Gastroesophageal sphincter (tissue), 4 donors: ENCODE data around the gene PTPRU. TPM values are rescaled to one million over a fixed set of nuclear protein-coding genes. Genes with fewer than 3 reads are reported as not detected.

Source experiments
- ATAC-seq: fragments of 150-250 bp; one replicate; pipeline ENCODE4 v1.9.1; 2016; ENCODE audit warnings: mild to moderate bottlenecking, moderate library complexity
- H3K27ac ChIP-seq, 4 donors: fragments of 200-600 bp; sonication (generic) in 3 of 4; 1 replicate in 3 of 4; 2 replicates in 1 of 4; pipeline ENCODE4 v1.5.1; 2016 to 2019
- H3K27me3 ChIP-seq: fragments of 200-600 bp; sonication (generic); one replicate; pipeline ENCODE4 v1.5.1; 2019
- H3K36me3 ChIP-seq, 2 donors: fragments of 200-600 bp; sonication (generic); one replicate each; pipeline ENCODE4 v1.5.1; 2019; ENCODE audit warnings: control low read depth in 1 of 2
- H3K4me1 ChIP-seq, 3 donors: fragments of 200-600 bp; sonication (generic); 1 replicate in 2 of 3; 2 replicates in 1 of 3; pipeline ENCODE4 v1.5.1; 2016 to 2019; ENCODE audit warnings: control low read depth in 2 of 3
- H3K4me3 ChIP-seq, 2 donors: fragments of 200-600 bp; sonication (generic); one replicate each; pipeline ENCODE4 v1.5.1; 2019; ENCODE audit warnings: mild to moderate bottlenecking in 1 of 2, moderate library complexity in 1 of 2
- H3K9me3 ChIP-seq, 3 donors: fragments of 200-600 bp; sonication (generic); one replicate each; pipeline ENCODE4 v1.5.1; 2017 to 2019; ENCODE audit warnings: control low read depth in 2 of 3
- CTCF ChIP-seq, 4 experiments: fragments of 200-600 bp in 2 of 4; fragments of 450-650 bp in 2 of 4; sonication (generic) in 1 of 4; IDR thresholded peaks; one replicate each; pipeline ENCODE4 v1.5.1; 2017 to 2019; ENCODE audit warnings: antibody characterized with exemption in 4 of 4, mild to moderate bottlenecking in 2 of 4, moderate library complexity in 2 of 4
- EP300 ChIP-seq: sonication (generic); formaldehyde crosslinking; IDR thresholded peaks from one replicate; pipeline ENCODE4 v1.6.1; 2017; ENCODE audit warnings: antibody characterized with exemption, mild to moderate bottlenecking
- POLR2A ChIP-seq, 2 donors: fragments of 450-650 bp; IDR thresholded peaks; one replicate each; pipeline ENCODE4 v1.6.1; 2017; ENCODE audit warnings: antibody characterized with exemption in 2 of 2, mild to moderate bottlenecking in 2 of 2, moderate library complexity in 1 of 2
- POLR2AphosphoS5 ChIP-seq: sonication (generic); formaldehyde crosslinking; IDR thresholded peaks from one replicate; pipeline ENCODE4 v1.6.1; 2017; ENCODE audit warnings: antibody characterized with exemption
- WGBS, 2 donors: methylation state at CpG; one replicate each; pipeline ENCODE4 v1.1.5; 2018; ENCODE audit warnings: low coverage in 1 of 2; 5-methylcytosine and 5-hydroxymethylcytosine counted together
- total RNA-seq, 4 donors: library from RNA; depleted of rRNA; stranded (reverse); fragments of >200 nt; gene quantifications; one replicate each; pipeline ENCODE4 v1.1.0, GENCODE V29; 2016

The PTPRU gene
- total RNA-seq, 4 donors from 2014 or later, result 11.1 to 30.5 (median 23.7) TPM

- Histone ChIP-seq H3K27me3 (peaks cover 10% of the 10 kb centered on the region), H3K27ac (no peak overlapping the region), H3K4me1 (peaks cover 0 to 21% (median 0%) of the 10 kb centered on the region in 3 donors), H3K4me3 (no peak overlapping the region), H3K9me3 (no peaks in the 10 kb centered on the region), H3K36me3 (peaks cover 0 to 8% of the 10 kb centered on the region in 2 donors)
- no peak for ATAC-seq
- no peak for TF ChIP-seq POLR2A (IDR thresholded peaks at IDR 0.05)
- no peak for TF ChIP-seq POLR2AphosphoS5
- no peak for TF ChIP-seq CTCF (IDR thresholded peaks at IDR 0.05)
- TF ChIP-seq EP300, result no peak
- WGBS, 2 donors, result 100% methylated on average over 2 of the region's 8 CpGs; no CpG with 5 or more reads in 1 of the 2 donors
Measured at GRCh38 chr1:29284286-29284960, 48.1 kb downstream of the PTPRU start.

- peaks cover 0 to 21% (median 0%) of the 10 kb centered on the region in 3 donors for H3K4me1 ChIP-seq
- H3K4me3 ChIP-seq, result no peak overlapping the region
- H3K27me3 ChIP-seq, result peaks cover 10% of the 10 kb centered on the region
- H3K36me3 ChIP-seq, result peaks cover 0 to 2% of the 10 kb centered on the region in 2 donors
- WGBS, 2 donors, result 93 to 100% methylated on average over 1 to 3 of the region's 5 CpGs
- no peak for ATAC-seq
- H3K9me3 ChIP-seq, result no peaks in the 10 kb centered on the region
- no peak overlapping the region for H3K27ac ChIP-seq
- TF ChIP-seq POLR2AphosphoS5 (no peak), EP300 (no peak), CTCF (IDR thresholded peaks at IDR 0.05) (no peak), POLR2A (IDR thresholded peaks at IDR 0.05) (no peak)
Measured at GRCh38 chr1:29284961-29285560, 48.7 kb downstream of the PTPRU start.

- H3K4me1 ChIP-seq, result peaks cover 0 to 21% (median 0%) of the 10 kb centered on the region in 3 donors
- no peak overlapping the region for H3K4me3 ChIP-seq
- H3K27me3 ChIP-seq, result peaks cover 10% of the 10 kb centered on the region
- no peaks in the 10 kb centered on the region for H3K36me3 ChIP-seq
- H3K27ac ChIP-seq, result no peak overlapping the region
- no peaks in the 10 kb centered on the region for H3K9me3 ChIP-seq
- 92 to 100% methylated on average over 1 to 4 of the region's 7 CpGs for WGBS, 2 donors
- TF ChIP-seq EP300, result no peak
- no peak for TF ChIP-seq POLR2A (IDR thresholded peaks at IDR 0.05)
- TF ChIP-seq POLR2AphosphoS5, result no peak
- TF ChIP-seq CTCF (IDR thresholded peaks at IDR 0.05), result no peak
- no peak for ATAC-seq
Measured at GRCh38 chr1:29285771-29286170, 49.4 kb downstream of the PTPRU start.

GRCh38 chr1:29286194-29286767 lies 50.0 kb downstream of the PTPRU start:
- no peak overlapping the region for H3K27ac ChIP-seq
- H3K4me1 ChIP-seq, result peaks cover 0 to 19% (median 0%) of the 10 kb centered on the region in 3 donors
- TF ChIP-seq EP300 (no peak), POLR2AphosphoS5 (no peak), POLR2A (IDR thresholded peaks at IDR 0.05) (no peak), CTCF (IDR thresholded peaks at IDR 0.05) (no peak)
- H3K4me3 ChIP-seq, result no peak overlapping the region
- WGBS, 2 donors, result 84 to 100% methylated on average over 3 of the region's 4 CpGs
- H3K36me3 ChIP-seq, result no peaks in the 10 kb centered on the region
- peaks cover 10% of the 10 kb centered on the region for H3K27me3 ChIP-seq
- no peaks in the 10 kb centered on the region for H3K9me3 ChIP-seq
- ATAC-seq, result no peak
